MM.1S (cell line): ENCODE results near the gene CCDC69.

Experiments used
- DNase-seq: peaks from one replicate; pipeline ENCODE4 v3.0.0-alpha.2; 2015
- H2AFZ ChIP-seq: fragments of 300-600 bp; sonication (generic); 2 replicates; pipeline ENCODE4 v1.6.0; 2016; ENCODE audit warnings: antibody characterized with exemption, low read length
- H3F3A ChIP-seq: fragments of 300-600 bp; sonication (generic); 2 replicates; pipeline ENCODE4 v1.6.1; 2016; ENCODE audit warnings: mild to moderate bottlenecking, antibody characterized with exemption, low read length, moderate library complexity, mixed read lengths; ENCODE audit not compliant: insufficient read depth
- H3K27ac ChIP-seq: fragments of 300-600 bp; sonication (generic); 2 replicates; pipeline ENCODE4 v1.5.1; 2016; ENCODE audit warnings: mild to moderate bottlenecking, low read length
- H3K27me3 ChIP-seq: fragments of 300-600 bp; sonication (generic); replicated peaks from 2 replicates; pipeline ENCODE4 v1.6.0; 2016; ENCODE audit warnings: low read length; ENCODE audit not compliant: insufficient read depth
- H3K36me3 ChIP-seq: fragments of 300-600 bp; sonication (generic); replicated peaks from 2 replicates; pipeline ENCODE4 v1.6.1; 2016; ENCODE audit warnings: mild to moderate bottlenecking, low read length, mixed read lengths; ENCODE audit not compliant: insufficient read depth
- H3K4me1 ChIP-seq: fragments of 300-600 bp; sonication (generic); 2 replicates; pipeline ENCODE4 v1.6.1; 2016; ENCODE audit warnings: low read length, mixed read lengths
- H3K4me2 ChIP-seq: fragments of 300-600 bp; sonication (generic); 2 replicates; pipeline ENCODE4 v1.6.0; 2016; ENCODE audit warnings: low read depth, low read length
- H3K4me3 ChIP-seq: fragments of 300-600 bp; sonication (generic); 2 replicates; pipeline ENCODE4 v1.5.1; 2016; ENCODE audit warnings: low read length, mixed read lengths
- H3K79me2 ChIP-seq: fragments of 300-600 bp; sonication (generic); 2 replicates; pipeline ENCODE4 v1.6.1; 2016; ENCODE audit warnings: mixed run types, low read length, mixed read lengths
- H3K9ac ChIP-seq: fragments of 300-600 bp; sonication (generic); 2 replicates; pipeline ENCODE4 v1.6.1; 2016; ENCODE audit warnings: low read length, mixed read lengths
- H3K9me2 ChIP-seq: fragments of 300-600 bp; sonication (generic); replicated peaks from 2 replicates; pipeline ENCODE4 v1.6.1; 2016; ENCODE audit warnings: mild to moderate bottlenecking, low read length, mixed read lengths; ENCODE audit not compliant: insufficient read depth
- H3K9me3 ChIP-seq: fragments of 300-600 bp; sonication (generic); replicated peaks from 2 replicates; pipeline ENCODE4 v1.6.1; 2016; ENCODE audit warnings: mild to moderate bottlenecking, low read length, mixed read lengths; ENCODE audit not compliant: insufficient read depth
- H4K20me1 ChIP-seq: fragments of 300-600 bp; sonication (generic); 2 replicates; pipeline ENCODE4 v1.6.1; 2016; ENCODE audit warnings: mild to moderate bottlenecking, low read length, moderate library complexity, mixed read lengths; ENCODE audit not compliant: insufficient read depth
- EZH2 ChIP-seq: fragments of 300-600 bp; sonication (generic); optimal IDR thresholded peaks from 2 replicates; pipeline ENCODE3; 2017; ENCODE audit warnings: low read depth, mild to moderate bottlenecking, antibody characterized with exemption, low read length, mixed read lengths
- EZH2phosphoT487 ChIP-seq: fragments of 300-600 bp; sonication (generic); IDR thresholded peaks from 2 replicates; pipeline ENCODE4 v1.6.1; 2018; ENCODE audit warnings: antibody characterized with exemption, low read length
- TF ChIP-seq, protein P1 (sequence below): fragments of 300-600 bp; sonication (generic); IDR thresholded peaks from 2 replicates; pipeline ENCODE4 v1.5.1; 2016; ENCODE audit warnings: antibody characterized with exemption, low read length, mixed read lengths

The CCDC69 gene

DNA sequence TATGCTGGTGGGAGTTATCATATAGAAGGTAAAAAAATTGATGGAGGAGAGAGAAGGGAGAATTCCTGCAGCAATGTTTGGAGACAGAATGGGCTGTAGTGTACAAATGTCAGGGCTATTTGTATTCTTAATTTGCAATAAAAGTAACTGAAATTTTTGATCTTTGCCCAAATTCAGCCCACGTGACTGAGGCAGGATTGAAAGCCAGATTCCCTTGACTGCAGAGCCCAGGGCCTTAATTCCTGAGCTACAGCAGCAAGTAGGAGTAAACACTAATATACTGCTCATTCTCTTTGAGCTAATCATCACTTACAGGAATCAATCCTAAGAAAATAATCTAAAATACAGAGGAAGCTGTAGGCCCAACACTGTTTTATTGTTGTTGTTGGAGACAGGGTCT, 61.1 kb downstream of the CCDC69 start:
- no peaks in the 10 kb centered on the region for H3K9me2 ChIP-seq
- peaks cover 13% of the 10 kb centered on the region for H3K4me1 ChIP-seq
- H3F3A ChIP-seq, result no peaks in the 10 kb centered on the region; the same call in 1 of the 2 replicates
- DNase-seq, result no peak
- no peak overlapping the region for H3K9ac ChIP-seq
- no peak overlapping the region for H3K27ac ChIP-seq
- H3K27me3 ChIP-seq, result no peaks in the 10 kb centered on the region
- H4K20me1 ChIP-seq, result no peaks in the 10 kb centered on the region
- peaks cover 7% of the 10 kb centered on the region for H3K79me2 ChIP-seq
- H3K36me3 ChIP-seq, result no peaks in the 10 kb centered on the region
- TF ChIP-seq EZH2, result no peak
- TF ChIP-seq, protein P1, sequence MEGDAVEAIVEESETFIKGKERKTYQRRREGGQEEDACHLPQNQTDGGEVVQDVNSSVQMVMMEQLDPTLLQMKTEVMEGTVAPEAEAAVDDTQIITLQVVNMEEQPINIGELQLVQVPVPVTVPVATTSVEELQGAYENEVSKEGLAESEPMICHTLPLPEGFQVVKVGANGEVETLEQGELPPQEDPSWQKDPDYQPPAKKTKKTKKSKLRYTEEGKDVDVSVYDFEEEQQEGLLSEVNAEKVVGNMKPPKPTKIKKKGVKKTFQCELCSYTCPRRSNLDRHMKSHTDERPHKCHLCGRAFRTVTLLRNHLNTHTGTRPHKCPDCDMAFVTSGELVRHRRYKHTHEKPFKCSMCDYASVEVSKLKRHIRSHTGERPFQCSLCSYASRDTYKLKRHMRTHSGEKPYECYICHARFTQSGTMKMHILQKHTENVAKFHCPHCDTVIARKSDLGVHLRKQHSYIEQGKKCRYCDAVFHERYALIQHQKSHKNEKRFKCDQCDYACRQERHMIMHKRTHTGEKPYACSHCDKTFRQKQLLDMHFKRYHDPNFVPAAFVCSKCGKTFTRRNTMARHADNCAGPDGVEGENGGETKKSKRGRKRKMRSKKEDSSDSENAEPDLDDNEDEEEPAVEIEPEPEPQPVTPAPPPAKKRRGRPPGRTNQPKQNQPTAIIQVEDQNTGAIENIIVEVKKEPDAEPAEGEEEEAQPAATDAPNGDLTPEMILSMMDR, result no peak
- TF ChIP-seq EZH2phosphoT487, result no peak
- H3K9me3 ChIP-seq, result no peaks in the 10 kb centered on the region
- no peak overlapping the region for H3K4me2 ChIP-seq
- H2AFZ ChIP-seq, result no peak overlapping the region
- no peak overlapping the region for H3K4me3 ChIP-seq

DNA sequence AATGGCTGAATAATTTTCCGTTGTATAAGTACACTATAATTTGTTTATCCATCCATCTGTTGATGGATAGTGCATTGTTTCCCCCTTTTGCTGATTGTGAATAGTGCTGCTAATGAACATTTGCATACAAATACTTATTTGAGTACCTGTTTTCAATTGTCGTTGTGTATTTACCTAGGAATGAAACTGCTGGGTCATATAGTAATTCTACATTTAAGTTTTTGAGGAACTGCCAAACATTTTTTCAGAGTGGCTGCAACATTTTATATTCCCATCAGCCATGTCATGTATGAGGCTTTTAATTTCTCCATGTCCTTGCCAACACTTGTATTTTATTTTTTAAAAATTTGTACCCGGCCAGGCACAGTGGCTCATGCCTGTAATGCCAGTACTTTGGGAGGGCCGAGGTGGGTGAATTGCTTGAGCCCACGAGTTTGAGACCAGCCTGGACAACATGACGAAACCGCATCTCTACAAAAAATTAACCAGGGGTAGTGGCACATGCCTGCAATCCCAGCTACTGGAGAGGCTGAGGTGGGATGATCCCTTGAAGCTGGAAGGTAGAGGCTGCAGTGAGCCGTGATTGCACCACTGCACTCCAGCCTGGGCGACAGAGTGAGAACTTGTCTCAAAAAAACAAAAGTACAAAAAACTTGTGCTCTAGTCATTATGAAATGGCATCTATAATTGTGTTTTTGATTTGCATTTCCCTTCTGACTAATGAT, 64.1 kb downstream of the CCDC69 start:
- no peak for DNase-seq
- H3K27ac ChIP-seq, result no peak overlapping the region

DNA sequence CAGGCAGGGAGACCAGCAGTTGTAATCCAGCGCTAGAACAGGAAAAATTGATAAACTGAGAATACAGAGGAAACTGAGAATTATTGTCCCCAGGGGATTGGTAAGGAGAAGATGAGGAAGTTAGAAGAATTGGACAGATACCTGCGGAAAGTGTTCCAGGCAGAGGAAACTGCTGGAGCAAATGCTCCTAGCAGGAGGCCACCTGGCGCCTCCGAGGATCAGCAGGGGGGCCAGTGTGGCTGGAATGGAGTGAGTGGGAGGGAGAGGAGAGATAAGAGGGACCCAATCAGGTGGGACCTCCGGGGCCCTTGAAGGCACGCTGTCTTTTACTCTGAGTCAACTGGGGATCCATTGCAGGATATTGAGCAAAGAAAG, 65.6 kb downstream of the CCDC69 start:
- DNase-seq, result no peak
- H3K4me2 ChIP-seq, result peak overlapping the region; percentile 98
- TF ChIP-seq, protein P1, result no peak
- TF ChIP-seq EZH2 (no peak), EZH2phosphoT487 (no peak)
- no peaks in the 10 kb centered on the region for H3K9me2 ChIP-seq
- H3F3A ChIP-seq, result peaks cover 20% of the 10 kb centered on the region
- H3K4me1 ChIP-seq, result peaks cover 27% of the 10 kb centered on the region
- no peaks in the 10 kb centered on the region for H4K20me1 ChIP-seq
- H3K27me3 ChIP-seq, result no peaks in the 10 kb centered on the region
- H3K9ac ChIP-seq, result peak overlapping the region; percentile 80; the same call in 1 of the 2 replicates
- peak overlapping the region; percentile 97 for H3K4me3 ChIP-seq
- H3K9me3 ChIP-seq, result no peaks in the 10 kb centered on the region
- H3K79me2 ChIP-seq, result peaks cover 52% of the 10 kb centered on the region
- H2AFZ ChIP-seq, result peak overlapping the region; percentile 97
- H3K36me3 ChIP-seq, result no peaks in the 10 kb centered on the region
- H3K27ac ChIP-seq, result no peak overlapping the region

More for the DNA sequence above, 64.1 kb downstream of the CCDC69 start:
- peaks cover 20% of the 10 kb centered on the region for H3F3A ChIP-seq
- peaks cover 17% of the 10 kb centered on the region for H3K4me1 ChIP-seq
- H3K36me3 ChIP-seq, result no peaks in the 10 kb centered on the region
- H3K4me2 ChIP-seq, result no peak overlapping the region
- H3K79me2 ChIP-seq, result peaks cover 37% of the 10 kb centered on the region
- no peaks in the 10 kb centered on the region for H3K27me3 ChIP-seq
- H3K4me3 ChIP-seq, result no peak overlapping the region
- H3K9me2 ChIP-seq, result no peaks in the 10 kb centered on the region
- TF ChIP-seq EZH2 (no peak), EZH2phosphoT487 (no peak)
- TF ChIP-seq, protein P1, result no peak
- no peaks in the 10 kb centered on the region for H3K9me3 ChIP-seq
- H4K20me1 ChIP-seq, result no peaks in the 10 kb centered on the region
- H3K9ac ChIP-seq, result no peak overlapping the region
- no peak overlapping the region for H2AFZ ChIP-seq
